Endothelial cell of umbilical vein (primary cell): ENCODE results near the gene SEMA7A. TPM values are rescaled to one million over a fixed set of nuclear protein-coding genes. Genes with fewer than 3 reads are reported as not detected.
"Not testable (repeated sequence)": the region's sequence is repeated elsewhere in the genome, so short reads cannot be mapped to it uniquely, and the experiment has no call there.

Experiments
- BruUV-seq: library from RNA; stranded (reverse); fragments of 400-500 nt; replicated peaks from 2 replicates; lab custom pipeline; 2021; lab: Mats Ljungman, UMichigan
- CTCF ChIA-PET: fragments of 300-600, 350-600 bp; sonication (Branson Sonifier 250); formaldehyde crosslinking; loops from one replicate; lab custom pipeline; 2021; ENCODE audit warnings: antibody characterized with exemption, inconsistent platforms; lab: Charles Lee
- POLR2A ChIA-PET: fragments of 300-600, 350-600 bp; sonication (Branson Sonifier 250); formaldehyde crosslinking; loops from one replicate; lab custom pipeline; 2021; ENCODE audit warnings: antibody characterized with exemption, inconsistent platforms; lab: Charles Lee
- DNase-seq: peaks from one replicate; pipeline ENCODE4 v3.0.0-alpha.2; 2011; ENCODE audit warnings: low read depth, low spot score
- FAIRE-seq: peaks from 2 replicates; lab custom pipeline; 2011; peaks lifted over from hg19 to GRCh38; lab: Jason Lieb, UNC
- H2AFZ ChIP-seq: 2 replicates; pipeline ENCODE4 v1.6.0; 2012; ENCODE audit warnings: low read depth, low read length, control low read depth, inconsistent platforms
- H3K27ac ChIP-seq: 2 replicates; pipeline ENCODE4 v1.5.1; 2011; ENCODE audit warnings: low read depth, mild to moderate bottlenecking, control low read depth, low read length, moderate library complexity; ENCODE audit not compliant: insufficient read depth
- H3K27me3 ChIP-seq, 2 experiments: 2 replicates each; pipeline versions ENCODE4 v1.6.0 to v1.6.1; 2011; ENCODE audit warnings: low read length in 2 of 2, mixed read lengths in 1 of 2; ENCODE audit not compliant: control insufficient read depth in 2 of 2, insufficient read depth in 2 of 2
- H3K36me3 ChIP-seq, 2 experiments: 2 replicates in 1 of 2; 3 replicates in 1 of 2; pipeline ENCODE4 v1.5.1; 2011; ENCODE audit warnings: low read length in 2 of 2, mild to moderate bottlenecking in 1 of 2, moderate library complexity in 1 of 2; ENCODE audit not compliant: control insufficient read depth in 2 of 2, insufficient read depth in 2 of 2; ENCODE audit errors: extremely low read depth in 1 of 2
- H3K4me1 ChIP-seq: 3 replicates; pipeline ENCODE4 v1.5.1; 2011; ENCODE audit warnings: mild to moderate bottlenecking, low read length; ENCODE audit not compliant: control insufficient read depth, insufficient read depth; ENCODE audit errors: extremely low read depth
- H3K4me2 ChIP-seq: 2 replicates; pipeline ENCODE4 v1.6.1; 2011; ENCODE audit warnings: low read length, control low read depth, mixed read lengths; ENCODE audit not compliant: insufficient read depth
- H3K4me3 ChIP-seq, 3 experiments: fragments of 200-600 bp in 1 of 3; sonication (generic), shearing (Covaris generic) in 1 of 3; replicated peaks in 1 of 3; 2 replicates each; pipeline ENCODE4 v1.5.1; 2011 to 2016; ENCODE audit warnings: control low read depth in 3 of 3, low read length in 3 of 3, mild to moderate bottlenecking in 2 of 3, inconsistent platforms in 1 of 3, low read depth in 1 of 3, moderate library complexity in 1 of 3; ENCODE audit not compliant: insufficient read depth in 1 of 3
- H3K79me2 ChIP-seq: 2 replicates; pipeline ENCODE4 v1.6.0; 2012; ENCODE audit warnings: low read length, inconsistent platforms; ENCODE audit not compliant: control insufficient read depth, insufficient read depth
- H3K9ac ChIP-seq: replicated peaks from 2 replicates; pipeline ENCODE3; 2011; ENCODE audit warnings: low read length, control low read depth; ENCODE audit not compliant: insufficient read depth; ENCODE audit errors: extremely low read depth
- H3K9me1 ChIP-seq: replicated peaks from 3 replicates; pipeline ENCODE4 v1.6.0; 2011; ENCODE audit warnings: mild to moderate bottlenecking, low read length; ENCODE audit not compliant: control insufficient read depth, insufficient read depth; ENCODE audit errors: extremely low read depth
- H3K9me3 ChIP-seq: replicated peaks from 2 replicates; pipeline ENCODE4 v1.5.1; 2012; ENCODE audit warnings: low read length, inconsistent platforms; ENCODE audit not compliant: control insufficient read depth, insufficient read depth
- H4K20me1 ChIP-seq: replicated peaks from 2 replicates; pipeline ENCODE3; 2011; ENCODE audit warnings: mild to moderate bottlenecking, low read length; ENCODE audit not compliant: control insufficient read depth, insufficient read depth; ENCODE audit errors: extremely low read depth
- FOS ChIP-seq: IDR thresholded peaks from 2 replicates; pipeline ENCODE4 v1.6.1; 2011; ENCODE audit warnings: mild to moderate bottlenecking, low read length, moderate library complexity, borderline replicate concordance; ENCODE audit not compliant: insufficient read depth
- GATA2 ChIP-seq: IDR thresholded peaks from 2 replicates; pipeline ENCODE4 v1.7.0; 2011; ENCODE audit warnings: low read depth, mild to moderate bottlenecking, moderate library complexity, mixed read lengths, low read length; ENCODE audit not compliant: insufficient read length, insufficient read depth
- JUN ChIP-seq: IDR thresholded peaks from 2 replicates; pipeline ENCODE4 v1.6.1; 2011; ENCODE audit warnings: borderline replicate concordance, low read depth; ENCODE audit not compliant: insufficient read length, insufficient read depth
- MAX ChIP-seq: IDR thresholded peaks from 2 replicates; pipeline ENCODE4 v1.6.1; 2011; ENCODE audit not compliant: insufficient read depth, insufficient read length
- MYC ChIP-seq: IDR thresholded peaks from one replicate; pipeline ENCODE4 v1.6.1; 2011; ENCODE audit warnings: mild to moderate bottlenecking, low read depth, low read length
- POLR2AphosphoS5 ChIP-seq: IDR thresholded peaks from 2 replicates; pipeline ENCODE4 v1.6.1; 2012; ENCODE audit warnings: low read depth, mild to moderate bottlenecking, control low read depth, low read length, moderate library complexity; ENCODE audit not compliant: insufficient read depth
- dilution Hi-C: fragments of 300-500 bp; cut with MboI; formaldehyde crosslinking; loops from one replicate; pipeline ENCODE4 v1.15.0; 2019; ENCODE audit warnings: low sequenced_read_pairs; ENCODE audit not compliant: extremely low pct_ligation_motif_present
- intact Hi-C: fragments of 100-400 bp; cut with micrococcal nuclease; formaldehyde crosslinking; loops from one replicate; pipeline ENCODE4 v1.10.0; 2022
- polyA plus RNA-seq, 4 experiments: library from polyadenylated mRNA; depleted of rRNA in 3 of 4; stranded (reverse) in 3 of 4; unstranded in 1 of 4; fragments of >200 nt; gene quantifications; 2 replicates each; pipeline versions ENCODE4 v1.2.1 to v1.2.3, GENCODE V29; 2011 to 2012; ENCODE audit warnings: missing spikeins in 1 of 4
- total RNA-seq: library from RNA; stranded (reverse); gene quantifications from 2 replicates; pipeline ENCODE4 v1.2.3, GENCODE V29; 2021

SEMA7A gene
- total and polyA plus RNA-seq, 2 donors (not counting 3 experiments of a cell fraction or from before 2014, with no cell fraction given): 1.7 to 2.0 TPM

- FAIRE-seq (no peak), DNase-seq (no peak)
- intact Hi-C loops: no loop called here
- no peak for TF ChIP-seq JUN
- no peak for TF ChIP-seq POLR2AphosphoS5
- TF ChIP-seq MAX: no peak
- TF ChIP-seq FOS: no peak
- no peak for TF ChIP-seq GATA2
- no peak for TF ChIP-seq MYC
- H3K9ac ChIP-seq: no peak overlapping the region
- H3K4me1 ChIP-seq: peaks cover 3% of the 10 kb centered on the region
- no peaks in the 10 kb centered on the region for H4K20me1 ChIP-seq
- no peak overlapping the region for H3K4me3 ChIP-seq
- BruUV-seq: no TSS peak
- peaks cover 14% of the 10 kb centered on the region in 2 experiments for H3K27me3 ChIP-seq
- H3K4me2 ChIP-seq: no peak overlapping the region
- dilution Hi-C loops: no loop called here
- H3K36me3 ChIP-seq: no peaks in the 10 kb centered on the region
- ChIA-PET CTCF (no interaction called here), POLR2A (no interaction called here)
- H2AFZ ChIP-seq: no peak overlapping the region
- H3K9me3 ChIP-seq: no peaks in the 10 kb centered on the region
- H3K27ac ChIP-seq: no peak overlapping the region
- H3K79me2 ChIP-seq: no peaks in the 10 kb centered on the region
- H3K9me1 ChIP-seq: no peaks in the 10 kb centered on the region
Observed at GRCh38 chr15:74362482-74362881, 71.3 kb downstream of the SEMA7A start.

GRCh38 chr15:74360855-74361254 is 72.9 kb downstream of the SEMA7A start:
- H3K9me3 ChIP-seq, H3K4me2 ChIP-seq, CTCF ChIA-PET, H3K9me1 ChIP-seq, DNase-seq, dilution Hi-C loops, BruUV-seq, H3K4me1 ChIP-seq, intact Hi-C loops, H3K4me3 ChIP-seq, POLR2A ChIA-PET, H3K9ac ChIP-seq, H3K36me3 ChIP-seq, H4K20me1 ChIP-seq, H3K79me2 ChIP-seq, H3K27ac ChIP-seq, FAIRE-seq, H2AFZ ChIP-seq: not testable (repeated sequence)
- peaks cover 10 to 15% of the 10 kb centered on the region in 2 experiments for H3K27me3 ChIP-seq

GRCh38 chr15:74359376-74359775 is 74.4 kb downstream of the SEMA7A start:
- H3K9me3 ChIP-seq, BruUV-seq, H3K9ac ChIP-seq, H3K4me1 ChIP-seq, H4K20me1 ChIP-seq, H3K36me3 ChIP-seq, H3K27ac ChIP-seq, H2AFZ ChIP-seq, intact Hi-C loops, CTCF ChIA-PET, H3K9me1 ChIP-seq, H3K4me2 ChIP-seq, H3K4me3 ChIP-seq, POLR2A ChIA-PET, DNase-seq, H3K79me2 ChIP-seq, FAIRE-seq, dilution Hi-C loops: not testable (repeated sequence)
- peaks cover 9 to 15% of the 10 kb centered on the region in 2 experiments for H3K27me3 ChIP-seq
